Fibroblast of the aortic adventitia (primary cell): ENCODE data around the gene SDHAF4. TPM values are rescaled to one million over a fixed set of nuclear protein-coding genes. Genes with fewer than 3 reads are reported as not detected.

Source experiments
- DNase-seq: peaks from one replicate; pipeline ENCODE4 v3.0.0-alpha.2; 2010; ENCODE audit warnings: low read depth
- H3K4me3 ChIP-seq: 2 replicates; pipeline ENCODE4 v1.5.1; 2011; ENCODE audit warnings: low read depth, mild to moderate bottlenecking, control low read depth, low read length, moderate library complexity
- CTCF ChIP-seq: IDR thresholded peaks from 2 replicates; pipeline ENCODE4 v1.5.1; 2011; ENCODE audit warnings: mild to moderate bottlenecking, low read length, control low read depth, inconsistent platforms; ENCODE audit not compliant: insufficient read depth
- total RNA-seq: library from RNA; depleted of rRNA; stranded (reverse); fragments of >200 nt; gene quantifications from 2 replicates; pipeline ENCODE4 v1.2.3, GENCODE V29; 2012; ENCODE audit warnings: low replicate concordance

SDHAF4 gene
- total RNA-seq, 1 donor, result 8.0 TPM

GRCh38 chr6:70633870-70634269, 67.1 kb downstream of the SDHAF4 start:
- no peak overlapping the region for H3K4me3 ChIP-seq
- DNase-seq, result no peak
- no peak for TF ChIP-seq CTCF

- H3K4me3 ChIP-seq, result no peak overlapping the region
- TF ChIP-seq CTCF, result no peak
- DNase-seq, result no peak
Observed at GRCh38 chr6:70636596-70636995, 69.9 kb downstream of the SDHAF4 start.

DNA sequence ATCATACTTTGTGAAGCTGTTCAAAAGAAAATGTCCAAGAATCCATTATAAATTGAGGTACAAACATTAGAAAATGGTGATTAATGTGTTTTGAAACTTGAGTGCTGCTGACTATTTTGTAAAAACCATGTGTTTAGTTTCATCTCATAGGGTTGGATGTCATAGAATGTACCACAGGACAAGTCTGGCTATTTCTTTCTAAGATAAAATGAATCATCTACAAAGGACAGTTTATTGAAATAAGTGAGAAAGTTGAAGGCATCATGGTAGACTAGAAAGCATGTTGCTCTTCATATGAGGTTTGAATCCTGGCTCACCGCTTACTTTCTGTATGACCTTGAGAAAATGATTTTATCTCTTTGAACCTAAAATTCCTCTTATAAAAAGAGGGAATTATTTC, 71.7 kb downstream of the SDHAF4 start:
- no peak for DNase-seq
- no peak for TF ChIP-seq CTCF
- H3K4me3 ChIP-seq, result no peak overlapping the region

Other genes starting within 250 kb of the SDHAF4 start
- gene FAM135A, start 153.4 kb upstream of the SDHAF4 start, total RNA-seq, result 15.4 and 21.0 TPM in 2 replicates
- gene SMAP1, start 101.0 kb downstream of the SDHAF4 start, total RNA-seq, result 24.9 and 32.4 TPM in 2 replicates